ENCODE results near the gene AVPI1.
"Not testable (repeated sequence)": the region's sequence is repeated elsewhere in the genome, so short reads cannot be mapped to it uniquely, and the experiment has no call there.

Gene AVPI1

GRCh38 chr10:97704341-97704740, 17.3 kb upstream of the AVPI1 start:
- ChIA-PET POLR2A (interaction anchor here (1.0 to 1.6 kb wide), 3 partner anchors 10 to 20 kb away, joined by 3 to 10 read pairs (median 4); partner anchors contain the start of genes AVPI1 and MARVELD1), CTCF (interaction anchor here (0.8 to 2.5 kb wide), 3 partner anchors 27 to 32 kb away, joined by 3 to 11 read pairs (median 7); no protein-coding TSS in a partner anchor)
- TF ChIP-seq LEF1 (IDR thresholded peaks at IDR 0.05; ENCODE audit: borderline replicate concordance) (no peak), ARNT (IDR thresholded peaks at IDR 0.05) (no peak), CTBP1 (IDR thresholded peaks at IDR 0.05; ENCODE audit: borderline replicate concordance) (no peak), FOXA1 (IDR thresholded peaks at IDR 0.05) (no peak), ELF4 (IDR thresholded peaks at IDR 0.05) (no peak), FOXM1 (IDR thresholded peaks at IDR 0.05; ENCODE audit: borderline replicate concordance) (no peak), FOXK2 (IDR thresholded peaks at IDR 0.05) (no peak)
- DNase-seq (ENCODE audit: extremely low spot score), result no peak

- POLR2A ChIA-PET, result interaction anchor here (0.7 to 1.6 kb wide), 6 partner anchors 9 to 33 kb away, joined by 3 to 10 read pairs (median 4); partner anchors contain the start of genes AVPI1 and ZFYVE27
- CTCF ChIA-PET, result interaction anchor here (0.6 to 3.2 kb wide), 6 partner anchors 8 to 33 kb away, joined by 3 to 37 read pairs (median 11); partner anchors contain the start of gene AVPI1
- no peak for DNase-seq (ENCODE audit: extremely low spot score)
- no peak for TF ChIP-seq BHLHE40 (IDR thresholded peaks at IDR 0.05; ENCODE audit: borderline replicate concordance)
- no peak for TF ChIP-seq ARNT (IDR thresholded peaks at IDR 0.05)
- no peak for TF ChIP-seq FOXA1 (IDR thresholded peaks at IDR 0.05)
- no peak for TF ChIP-seq FOXK2 (IDR thresholded peaks at IDR 0.05)
- TF ChIP-seq TARDBP (IDR thresholded peaks at IDR 0.05), result no peak
- TF ChIP-seq LEF1 (IDR thresholded peaks at IDR 0.05; ENCODE audit: borderline replicate concordance), result no peak
- TF ChIP-seq ELF4 (IDR thresholded peaks at IDR 0.05), result no peak
- TF ChIP-seq FOXM1 (IDR thresholded peaks at IDR 0.05; ENCODE audit: borderline replicate concordance), result no peak
- no peak for TF ChIP-seq PKNOX1 (IDR thresholded peaks at IDR 0.05)
- TF ChIP-seq SP1 (IDR thresholded peaks at IDR 0.05), result no peak
- no peak for TF ChIP-seq CTBP1 (IDR thresholded peaks at IDR 0.05; ENCODE audit: borderline replicate concordance)
- no peak for TF ChIP-seq NFRKB (IDR thresholded peaks at IDR 0.05)
- TF ChIP-seq SUZ12 (IDR thresholded peaks at IDR 0.05), result no peak
Observed at GRCh38 chr10:97703398-97704067, 16.5 kb upstream of the AVPI1 start.

GRCh38 chr10:97701438-97702069, 14.5 kb upstream of the AVPI1 start:
- TF ChIP-seq LEF1 (IDR thresholded peaks at IDR 0.05; ENCODE audit: borderline replicate concordance) (no peak), SP1 (IDR thresholded peaks at IDR 0.05) (no peak), TARDBP (IDR thresholded peaks at IDR 0.05) (no peak), NFRKB (IDR thresholded peaks at IDR 0.05) (no peak), SUZ12 (IDR thresholded peaks at IDR 0.05) (no peak), BHLHE40 (IDR thresholded peaks at IDR 0.05; ENCODE audit: borderline replicate concordance) (no peak), HDGF (IDR thresholded peaks at IDR 0.05; ENCODE audit: borderline replicate concordance) (no peak), CTBP1 (IDR thresholded peaks at IDR 0.05; ENCODE audit: borderline replicate concordance) (no peak), FOXK2 (IDR thresholded peaks at IDR 0.05) (no peak), ELF4 (IDR thresholded peaks at IDR 0.05) (no peak), PKNOX1 (IDR thresholded peaks at IDR 0.05) (no peak), FOXM1 (IDR thresholded peaks at IDR 0.05; ENCODE audit: borderline replicate concordance) (no peak), FOXA1 (IDR thresholded peaks at IDR 0.05) (no peak), L3MBTL2 (conservative IDR thresholded peaks at IDR 0.05) (no peak), ARNT (IDR thresholded peaks at IDR 0.05) (no peak), ZNF384 (IDR thresholded peaks at IDR 0.05) (no peak)
- ChIA-PET POLR2A (interaction anchor here (0.9 to 2.3 kb wide), 6 partner anchors 9 to 35 kb away, joined by 3 to 16 read pairs (median 6); partner anchors contain the start of genes AVPI1, MARVELD1 and ZFYVE27), CTCF (interaction anchor here (0.6 to 3.2 kb wide), 18 partner anchors 8 to 156 kb away, joined by 3 to 37 read pairs (median 8); partner anchors contain the start of genes ANKRD2, AVPI1, MARVELD1 and ZFYVE27)
- peak; percentile 89 for DNase-seq (ENCODE audit: extremely low spot score)

GRCh38 chr10:97698072-97698655, 11.1 kb upstream of the AVPI1 start:
- DNase-seq (ENCODE audit: extremely low spot score), result not testable (repeated sequence)
- ChIA-PET CTCF (interaction anchor here (1.3 to 1.6 kb wide), 2 partner anchors 11 to 38 kb away, joined by 5 to 8 read pairs; no protein-coding TSS in a partner anchor), POLR2A (interaction anchor here (1.0 to 2.0 kb wide), 4 partner anchors 10 to 39 kb away, joined by 3 to 8 read pairs (median 6); partner anchors contain the start of genes AVPI1, MARVELD1 and ZFYVE27)

- no peak for DNase-seq (ENCODE audit: extremely low spot score)
- no peak for TF ChIP-seq HDGF (IDR thresholded peaks at IDR 0.05; ENCODE audit: borderline replicate concordance)
- TF ChIP-seq BHLHE40 (IDR thresholded peaks at IDR 0.05; ENCODE audit: borderline replicate concordance), result no peak
- TF ChIP-seq PKNOX1 (IDR thresholded peaks at IDR 0.05), result no peak
- no peak for TF ChIP-seq SP1 (IDR thresholded peaks at IDR 0.05)
- TF ChIP-seq FOXK2 (IDR thresholded peaks at IDR 0.05), result no peak
- no peak for TF ChIP-seq ZNF384 (IDR thresholded peaks at IDR 0.05)
- no peak for TF ChIP-seq NFRKB (IDR thresholded peaks at IDR 0.05)
- TF ChIP-seq TARDBP (IDR thresholded peaks at IDR 0.05), result no peak
- no peak for TF ChIP-seq CTBP1 (IDR thresholded peaks at IDR 0.05; ENCODE audit: borderline replicate concordance)
- no peak for TF ChIP-seq ARNT (IDR thresholded peaks at IDR 0.05)
- no peak for TF ChIP-seq SUZ12 (IDR thresholded peaks at IDR 0.05)
- CTCF ChIA-PET, result interaction anchor here (0.6 to 1.2 kb wide), 2 partner anchors 18 to 33 kb away, joined by 3 read pairs; no protein-coding TSS in a partner anchor
- POLR2A ChIA-PET, result no interaction called here
Observed at GRCh38 chr10:97690133-97690532, 3.1 kb upstream of the AVPI1 start.

Data from HEK293T (cell line).